WTC11 (cell line): Measurements from ENCODE around the gene DGCR8.

ENCODE experiments used
- CREB1 ChIP-seq: sonication (generic); formaldehyde crosslinking; IDR thresholded peaks from 2 replicates; pipeline ENCODE4 v1.8.0; 2023; ENCODE audit warnings: mild to moderate bottlenecking, missing genetic modification reagents
- CTCF ChIP-seq: fragments of 200-600 bp; IDR thresholded peaks from 2 replicates; pipeline ENCODE4 v1.8.0; 2022; ENCODE audit warnings: antibody characterized with exemption
- FOXK1 ChIP-seq: sonication (generic); formaldehyde crosslinking; IDR thresholded peaks from 2 replicates; pipeline ENCODE4 v1.8.0; 2022; ENCODE audit warnings: mild to moderate bottlenecking, moderate library complexity, missing genetic modification reagents
- FOXP1 ChIP-seq: sonication (generic); formaldehyde crosslinking; IDR thresholded peaks from 2 replicates; pipeline ENCODE4 v1.8.0; 2022; ENCODE audit warnings: missing genetic modification reagents, mild to moderate bottlenecking, moderate library complexity, borderline replicate concordance
- GABPB1 ChIP-seq: sonication (generic); formaldehyde crosslinking; IDR thresholded peaks from 2 replicates; pipeline ENCODE4 v1.8.1; 2023; ENCODE audit warnings: mild to moderate bottlenecking, missing genetic modification reagents
- JUN ChIP-seq: sonication (generic); formaldehyde crosslinking; IDR thresholded peaks from 2 replicates; pipeline ENCODE4 v1.8.0; 2023; ENCODE audit warnings: mild to moderate bottlenecking, missing genetic modification reagents
- MAX ChIP-seq: sonication (generic); formaldehyde crosslinking; IDR thresholded peaks from 2 replicates; pipeline ENCODE4 v1.8.0; 2022; ENCODE audit warnings: mild to moderate bottlenecking, missing genetic modification reagents
- TCF7 ChIP-seq: sonication (generic); formaldehyde crosslinking; IDR thresholded peaks from 2 replicates; pipeline ENCODE4 v1.8.0; 2022; ENCODE audit warnings: mild to moderate bottlenecking, low read depth, missing genetic modification reagents, moderate library complexity
- USF1 ChIP-seq: sonication (generic); formaldehyde crosslinking; IDR thresholded peaks from 2 replicates; pipeline ENCODE4 v1.8.0; 2022; ENCODE audit warnings: mild to moderate bottlenecking, missing genetic modification reagents
- TF ChIP-seq, protein P1 (sequence below): fragments of 250-450 bp; sonication (Bioruptor Pico); conservative IDR thresholded peaks from 2 replicates; pipeline ENCODE4 v1.9.0; 2021; ENCODE audit warnings: mild to moderate bottlenecking
- TF ChIP-seq, protein P2 (sequence below): sonication (generic); formaldehyde crosslinking; IDR thresholded peaks from 2 replicates; pipeline ENCODE4 v1.8.1; 2022; ENCODE audit warnings: low read depth, mild to moderate bottlenecking, moderate library complexity, missing genetic modification reagents, borderline replicate concordance
- TF ChIP-seq, protein P3 (sequence below): sonication (generic); formaldehyde crosslinking; conservative IDR thresholded peaks from 2 replicates; pipeline ENCODE4 v1.8.1; 2023; ENCODE audit warnings: mild to moderate bottlenecking, low read depth, missing genetic modification reagents, moderate library complexity

DNA sequence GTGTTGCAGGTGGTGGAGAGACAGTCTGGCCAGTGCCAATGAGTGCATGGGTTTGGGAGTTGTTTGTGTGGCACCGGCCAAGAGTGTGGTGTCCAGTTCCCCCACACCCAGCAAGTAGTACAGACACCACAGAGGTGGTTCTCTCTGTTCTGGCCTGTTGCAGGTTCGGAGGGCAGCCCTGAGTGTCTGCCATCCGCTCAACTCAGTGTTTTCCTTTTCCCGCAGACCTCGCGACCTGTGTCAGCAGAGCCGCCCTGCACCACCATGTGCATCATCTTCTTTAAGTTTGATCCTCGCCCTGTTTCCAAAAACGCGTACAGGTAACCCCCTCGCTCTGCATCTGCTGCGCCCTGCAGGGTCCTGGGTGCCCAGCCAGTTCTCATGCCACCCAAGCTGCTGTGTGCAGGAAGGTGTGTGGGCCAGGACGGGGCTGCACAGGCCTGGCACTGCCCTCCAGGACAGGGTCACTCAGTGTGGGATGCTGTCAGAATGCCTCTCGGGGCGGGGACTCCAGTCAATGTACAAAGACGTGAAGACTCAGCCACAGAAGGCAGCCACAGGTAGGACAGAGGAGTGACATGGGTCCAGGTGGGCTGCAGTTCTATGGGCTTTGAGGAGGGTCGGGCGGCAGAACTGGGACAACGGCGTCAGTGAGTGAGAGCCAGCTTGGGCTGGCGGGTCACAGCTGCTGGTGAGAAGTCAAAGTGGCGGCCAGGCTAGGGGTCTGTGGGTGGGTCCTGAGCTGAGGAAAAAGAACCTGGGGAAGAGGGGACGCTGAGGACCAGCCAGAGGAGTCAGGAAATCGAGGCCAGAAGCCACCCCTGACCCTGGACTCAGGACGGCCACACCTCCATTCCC lies 43.3 kb upstream of the DGCR8 start:
- TF ChIP-seq TCF7 (CRISPR knock-in tag) = no peak
- TF ChIP-seq, protein P1, sequence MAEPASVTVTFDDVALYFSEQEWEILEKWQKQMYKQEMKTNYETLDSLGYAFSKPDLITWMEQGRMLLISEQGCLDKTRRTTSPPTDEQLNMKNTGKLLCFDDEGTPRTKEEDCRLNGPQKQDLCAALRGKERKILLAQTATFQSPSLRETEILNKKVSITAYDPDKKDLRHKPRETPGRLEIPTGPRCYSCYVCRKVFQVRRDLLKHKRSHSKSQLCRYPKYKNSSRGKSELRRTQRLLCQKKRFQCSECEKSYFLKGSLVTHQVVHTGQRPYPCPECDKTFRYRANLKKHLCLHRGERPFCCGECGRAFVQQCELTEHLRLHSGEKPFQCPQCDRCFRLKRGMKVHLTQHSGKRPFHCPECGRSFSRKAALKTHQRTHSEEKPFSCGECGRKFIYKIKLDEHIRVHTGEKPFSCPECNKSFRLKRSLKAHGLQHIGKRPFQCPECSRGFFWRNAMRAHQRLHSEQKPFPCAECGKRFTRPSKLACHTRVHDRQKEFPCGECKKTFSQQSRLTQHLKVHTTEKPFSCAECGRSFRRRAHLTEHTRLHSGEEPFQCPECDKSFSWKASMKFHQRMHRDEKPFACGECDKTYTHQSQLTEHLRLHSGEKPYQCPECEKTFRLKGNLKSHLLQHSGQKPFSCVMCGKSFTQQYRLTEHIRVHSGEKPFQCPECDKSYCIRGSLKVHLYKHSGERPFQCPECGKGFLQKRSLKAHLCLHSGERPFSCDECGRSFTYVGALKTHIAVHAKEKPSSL (CRISPR knock-in tag) = no peak
- no peak for TF ChIP-seq FOXP1
- TF ChIP-seq, protein P2, sequence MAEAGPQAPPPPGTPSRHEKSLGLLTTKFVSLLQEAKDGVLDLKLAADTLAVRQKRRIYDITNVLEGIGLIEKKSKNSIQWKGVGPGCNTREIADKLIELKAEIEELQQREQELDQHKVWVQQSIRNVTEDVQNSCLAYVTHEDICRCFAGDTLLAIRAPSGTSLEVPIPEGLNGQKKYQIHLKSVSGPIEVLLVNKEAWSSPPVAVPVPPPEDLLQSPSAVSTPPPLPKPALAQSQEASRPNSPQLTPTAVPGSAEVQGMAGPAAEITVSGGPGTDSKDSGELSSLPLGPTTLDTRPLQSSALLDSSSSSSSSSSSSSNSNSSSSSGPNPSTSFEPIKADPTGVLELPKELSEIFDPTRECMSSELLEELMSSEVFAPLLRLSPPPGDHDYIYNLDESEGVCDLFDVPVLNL = no peak
- TF ChIP-seq FOXK1 (CRISPR knock-in tag) = no peak
- TF ChIP-seq USF1 = no peak
- no peak for TF ChIP-seq MAX
- TF ChIP-seq CREB1 = no peak
- no peak for TF ChIP-seq JUN (CRISPR knock-in tag)
- no peak for TF ChIP-seq CTCF
- TF ChIP-seq, protein P3, sequence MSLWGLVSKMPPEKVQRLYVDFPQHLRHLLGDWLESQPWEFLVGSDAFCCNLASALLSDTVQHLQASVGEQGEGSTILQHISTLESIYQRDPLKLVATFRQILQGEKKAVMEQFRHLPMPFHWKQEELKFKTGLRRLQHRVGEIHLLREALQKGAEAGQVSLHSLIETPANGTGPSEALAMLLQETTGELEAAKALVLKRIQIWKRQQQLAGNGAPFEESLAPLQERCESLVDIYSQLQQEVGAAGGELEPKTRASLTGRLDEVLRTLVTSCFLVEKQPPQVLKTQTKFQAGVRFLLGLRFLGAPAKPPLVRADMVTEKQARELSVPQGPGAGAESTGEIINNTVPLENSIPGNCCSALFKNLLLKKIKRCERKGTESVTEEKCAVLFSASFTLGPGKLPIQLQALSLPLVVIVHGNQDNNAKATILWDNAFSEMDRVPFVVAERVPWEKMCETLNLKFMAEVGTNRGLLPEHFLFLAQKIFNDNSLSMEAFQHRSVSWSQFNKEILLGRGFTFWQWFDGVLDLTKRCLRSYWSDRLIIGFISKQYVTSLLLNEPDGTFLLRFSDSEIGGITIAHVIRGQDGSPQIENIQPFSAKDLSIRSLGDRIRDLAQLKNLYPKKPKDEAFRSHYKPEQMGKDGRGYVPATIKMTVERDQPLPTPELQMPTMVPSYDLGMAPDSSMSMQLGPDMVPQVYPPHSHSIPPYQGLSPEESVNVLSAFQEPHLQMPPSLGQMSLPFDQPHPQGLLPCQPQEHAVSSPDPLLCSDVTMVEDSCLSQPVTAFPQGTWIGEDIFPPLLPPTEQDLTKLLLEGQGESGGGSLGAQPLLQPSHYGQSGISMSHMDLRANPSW (CRISPR knock-in tag) = no peak
- no peak for TF ChIP-seq GABPB1 (CRISPR knock-in tag)
